Lower leg skin (tissue), 3 donors: ENCODE data around the gene WAPL.

Source experiments
- CTCF ChIP-seq, 3 donors: fragments of 450-650 bp; IDR thresholded peaks; one replicate each; pipeline ENCODE4 v1.5.1; 2016; ENCODE audit warnings: antibody characterized with exemption in 3 of 3, mild to moderate bottlenecking in 3 of 3, moderate library complexity in 2 of 3
- POLR2A ChIP-seq, 2 donors: fragments of 450-650 bp; IDR thresholded peaks; one replicate each; pipeline ENCODE4 v1.6.1; 2016 to 2017; ENCODE audit warnings: antibody characterized with exemption in 2 of 2, mild to moderate bottlenecking in 1 of 2, moderate library complexity in 1 of 2

GRCh38 chr10:86399879-86400704, 121.5 kb downstream of the WAPL start:
- TF ChIP-seq CTCF (IDR thresholded peaks at IDR 0.05), result peak in 1 of 3 donors; percentile 85
- no peak for TF ChIP-seq POLR2A (IDR thresholded peaks at IDR 0.05)
